CD4-positive, alpha-beta T cell treated with Interleukin-15 for 4 hours (primary cell): Measurements from ENCODE around the gene ZNF362.
"Not testable (repeated sequence)": the region's sequence is repeated elsewhere in the genome, so short reads cannot be mapped to it uniquely, and the experiment has no call there.

Experiments
- DNase-seq: peaks from one replicate; pipeline ENCODE4 v3.0.0-alpha.2; 2020; ENCODE audit warnings: low spot score

The ZNF362 gene

GRCh38 chr1:33287317-33287716, 31.0 kb downstream of the ZNF362 start:
- DNase-seq: no peak

DNA sequence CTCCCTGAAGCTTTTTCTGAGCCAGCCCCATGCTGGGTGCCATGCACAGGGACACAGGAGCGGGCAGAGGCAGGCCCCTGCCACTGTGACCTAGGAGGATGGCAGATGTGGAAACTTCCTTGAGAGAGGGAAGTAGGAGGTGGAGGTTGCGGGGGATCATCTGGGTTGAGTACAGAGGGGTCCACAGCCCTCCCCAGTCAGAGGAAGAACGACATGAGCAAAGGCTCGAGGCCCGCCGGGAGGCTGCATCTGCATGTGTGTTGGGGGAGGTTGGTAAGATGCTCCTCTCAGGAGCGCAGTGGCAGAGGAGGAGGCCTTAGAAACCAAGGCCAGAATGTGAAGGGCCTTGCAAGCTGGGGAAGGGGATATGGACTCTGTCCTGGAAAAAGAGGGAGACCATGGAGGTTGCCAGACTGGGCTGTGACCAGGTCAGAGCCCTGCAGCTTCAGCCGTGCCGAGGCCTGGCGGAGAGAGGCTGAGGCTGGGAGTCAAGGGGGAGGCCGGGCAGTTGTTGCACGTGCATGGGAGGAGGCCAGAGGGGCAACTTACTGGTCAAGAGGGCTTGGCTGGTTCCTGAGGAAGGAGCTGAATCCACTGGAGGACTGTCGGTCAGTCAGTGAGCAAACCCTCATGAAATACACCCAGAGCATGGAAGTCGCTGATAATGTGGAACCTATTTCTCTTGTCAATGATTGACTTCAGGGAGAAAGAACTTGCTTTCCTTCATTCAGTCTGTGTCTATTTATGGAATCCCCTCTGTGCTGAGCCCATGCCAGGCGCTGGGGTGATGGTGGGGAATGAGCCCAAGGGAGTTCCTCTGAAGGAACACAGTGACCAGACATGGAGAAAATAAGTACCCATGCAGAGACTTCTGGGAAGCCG, 32.9 kb downstream of the ZNF362 start:
- DNase-seq: no peak

- DNase-seq: no peak
Observed at GRCh38 chr1:33289858-33290154, 33.5 kb downstream of the ZNF362 start.

- DNase-seq: not testable (repeated sequence)
Observed at GRCh38 chr1:33290615-33291014, 34.3 kb downstream of the ZNF362 start.

- DNase-seq: no peak
Observed at GRCh38 chr1:33292726-33293340, 36.5 kb downstream of the ZNF362 start.

GRCh38 chr1:33294071-33295010, 38.0 kb downstream of the ZNF362 start:
- DNase-seq: no peak

DNA sequence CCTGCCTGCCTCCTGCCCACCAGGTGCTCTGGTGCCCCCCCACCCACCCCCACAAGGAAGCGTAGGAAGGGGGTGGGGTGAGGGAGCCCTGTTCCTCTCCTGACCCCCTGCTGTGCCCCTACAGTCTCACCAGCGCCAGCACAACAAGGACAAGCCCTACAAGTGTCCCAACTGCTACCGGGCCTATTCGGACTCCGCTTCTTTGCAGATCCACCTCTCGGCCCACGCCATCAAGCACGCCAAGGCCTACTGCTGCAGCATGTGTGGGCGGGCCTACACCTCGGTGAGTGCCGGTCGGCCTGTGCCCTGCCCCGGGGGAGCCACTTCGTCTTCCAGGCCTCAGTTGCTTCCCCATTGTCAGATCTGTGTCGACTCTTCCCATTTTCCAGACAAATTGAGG, 38.7 kb downstream of the ZNF362 start:
- no peak for DNase-seq

DNA sequence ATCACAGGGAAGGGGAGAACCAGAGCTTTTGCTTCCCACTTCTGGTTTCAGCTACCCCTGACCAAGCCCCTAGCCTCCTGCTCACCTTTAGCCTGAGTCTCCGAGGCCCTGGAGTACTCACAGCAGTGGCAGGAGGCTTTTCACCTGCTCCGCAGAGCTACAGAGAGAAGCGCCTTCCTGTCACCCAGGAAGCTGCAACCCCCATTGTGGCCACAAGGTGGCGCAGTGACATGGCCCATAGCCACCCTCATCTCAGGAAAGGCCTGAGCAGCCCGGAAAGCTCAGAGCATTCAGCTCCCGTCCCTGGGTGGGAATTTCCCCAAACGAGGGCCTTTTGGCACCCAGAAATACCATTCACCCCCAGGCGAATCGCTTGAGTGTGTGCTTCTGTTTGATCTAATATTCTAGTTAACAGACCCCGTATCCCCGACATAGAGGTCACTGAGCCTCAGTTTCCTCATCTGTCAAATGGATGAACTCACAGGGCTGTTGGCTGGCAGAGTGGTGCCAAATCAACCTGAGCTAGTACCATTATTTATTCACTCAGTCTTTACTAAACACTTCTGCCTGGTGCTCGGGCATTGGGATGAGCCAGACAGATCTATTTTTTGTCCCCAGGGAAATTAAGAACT, 39.3 kb downstream of the ZNF362 start:
- peak; percentile 87 for DNase-seq

DNA sequence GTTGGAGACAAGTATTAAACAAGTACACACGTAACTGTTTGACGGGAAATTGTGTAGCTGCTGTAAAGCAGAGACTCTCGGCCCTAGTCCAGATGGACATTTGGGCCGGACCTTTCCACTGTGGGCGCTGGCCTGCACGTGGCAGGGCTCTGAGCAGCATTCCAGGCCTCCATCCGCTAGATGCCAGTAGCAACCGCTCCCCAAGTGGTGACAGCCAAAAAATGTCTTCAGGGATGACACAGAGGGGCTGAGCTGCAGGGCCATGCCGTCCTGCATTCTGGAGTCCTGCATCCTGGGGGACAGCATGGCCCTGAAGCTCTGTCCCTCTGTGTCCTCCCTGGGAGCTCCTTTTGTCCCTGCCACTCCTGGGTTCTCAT, 39.8 kb downstream of the ZNF362 start:
- DNase-seq: no peak

GRCh38 chr1:33296824-33297223, 40.5 kb downstream of the ZNF362 start:
- no peak for DNase-seq

GRCh38 chr1:33297911-33298622, 41.8 kb downstream of the ZNF362 start:
- DNase-seq: no peak

DNA sequence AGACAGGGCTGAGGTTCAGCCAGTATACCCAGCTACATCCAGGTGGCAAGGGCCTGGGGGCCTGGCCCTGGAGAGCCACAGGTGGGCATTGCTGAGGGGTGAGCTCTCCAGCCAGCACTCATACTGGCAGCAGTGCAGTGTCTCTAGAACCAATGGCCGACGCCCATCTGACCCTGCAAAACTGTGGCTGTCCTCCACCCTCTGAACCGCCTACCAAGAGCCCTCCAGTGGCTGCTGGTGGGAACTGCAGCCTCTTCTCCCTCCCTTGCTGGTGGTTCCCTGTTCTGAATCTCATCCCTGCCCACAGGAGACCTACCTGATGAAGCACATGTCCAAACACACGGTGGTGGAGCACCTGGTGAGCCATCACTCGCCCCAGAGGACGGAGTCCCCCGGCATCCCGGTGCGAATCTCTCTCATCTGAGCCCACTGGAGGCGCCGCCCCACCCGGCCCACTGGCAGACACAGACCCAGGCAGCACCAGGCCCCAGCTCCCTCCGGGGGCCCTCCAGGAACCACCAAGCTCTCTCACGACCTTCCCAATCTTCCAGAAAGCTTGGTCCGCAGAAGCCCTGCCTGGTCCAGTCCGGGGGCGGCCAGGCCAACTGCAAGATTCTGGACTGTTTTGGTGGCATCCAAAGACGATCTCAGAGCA, 42.5 kb downstream of the ZNF362 start:
- peak; percentile 52 for DNase-seq

DNA sequence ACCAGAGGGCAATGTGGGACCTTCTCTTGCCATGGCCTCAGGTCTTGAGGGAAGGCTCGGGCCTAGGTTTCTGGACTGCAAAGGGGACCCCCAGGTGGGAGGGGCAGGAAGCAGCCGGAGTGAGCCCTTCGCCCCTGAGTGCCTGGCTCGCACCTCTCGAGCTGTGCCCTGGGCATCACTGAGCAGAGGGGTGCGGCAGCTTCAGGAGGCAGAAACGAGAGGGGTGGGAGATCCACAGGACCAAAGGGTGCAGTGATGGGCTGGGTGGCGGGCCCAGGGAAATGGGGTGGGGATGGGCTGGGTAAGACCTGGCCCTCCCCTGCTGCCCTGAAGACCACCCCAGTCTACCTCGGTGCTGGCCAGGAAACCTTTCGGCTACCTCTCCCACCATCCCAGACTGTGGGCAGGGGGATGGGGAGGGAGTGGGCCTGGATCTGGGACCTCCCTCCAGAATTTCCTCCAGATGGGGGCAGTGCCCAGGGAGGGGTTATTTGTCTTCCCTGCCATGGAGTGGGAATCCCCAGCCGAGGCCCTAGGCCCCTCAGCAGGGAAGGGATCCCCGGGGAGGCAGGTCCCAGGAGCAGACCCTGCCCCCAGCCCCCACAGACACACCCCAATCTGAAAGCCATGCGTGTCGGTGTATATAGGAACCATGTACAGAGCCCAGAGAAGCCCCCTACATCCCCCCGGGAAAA, 43.3 kb downstream of the ZNF362 start:
- DNase-seq: no peak

- no peak for DNase-seq
Observed at GRCh38 chr1:33300673-33301072, 44.4 kb downstream of the ZNF362 start.

GRCh38 chr1:33301273-33301984, 45.1 kb downstream of the ZNF362 start:
- no peak for DNase-seq

DNA sequence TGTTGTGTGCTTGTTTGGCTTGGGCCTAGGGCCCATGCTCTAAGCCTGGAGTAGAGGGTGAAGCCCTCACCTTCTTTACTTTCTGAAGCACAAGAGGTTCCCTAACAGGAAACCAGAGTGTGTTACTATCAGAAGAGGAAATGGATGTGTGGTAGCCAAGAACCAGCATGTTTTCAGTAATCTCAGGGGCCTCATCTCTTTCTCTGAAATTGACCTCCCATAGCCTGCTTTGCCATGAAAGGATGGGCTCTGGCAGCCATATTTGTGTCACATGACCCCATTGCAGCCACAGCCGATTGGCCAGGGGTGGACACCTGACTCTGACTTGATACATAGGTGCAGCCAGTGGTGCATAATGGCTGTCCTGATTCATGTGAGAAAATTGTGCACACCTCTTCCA, 46.0 kb downstream of the ZNF362 start:
- DNase-seq: no peak

DNA sequence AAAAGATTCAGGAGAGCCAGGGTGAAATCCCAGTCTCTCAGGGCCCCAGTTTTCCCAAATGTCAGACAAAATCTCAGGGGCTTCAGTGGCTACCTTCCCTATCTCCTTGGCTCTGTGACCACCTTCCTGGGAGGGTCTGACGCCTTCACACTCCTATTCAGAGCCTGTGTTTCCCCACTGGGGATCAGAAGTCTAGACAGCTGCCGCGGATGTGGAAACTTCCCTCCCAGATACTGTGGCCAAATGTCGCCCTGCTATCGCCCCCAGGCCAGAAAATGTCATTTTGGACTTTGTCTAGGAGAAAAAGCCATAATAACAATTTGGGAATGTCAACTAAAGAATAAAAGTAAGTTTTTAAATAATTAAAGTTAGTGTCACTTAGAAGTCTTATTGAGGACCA, 48.7 kb downstream of the ZNF362 start:
- no peak for DNase-seq

DNA sequence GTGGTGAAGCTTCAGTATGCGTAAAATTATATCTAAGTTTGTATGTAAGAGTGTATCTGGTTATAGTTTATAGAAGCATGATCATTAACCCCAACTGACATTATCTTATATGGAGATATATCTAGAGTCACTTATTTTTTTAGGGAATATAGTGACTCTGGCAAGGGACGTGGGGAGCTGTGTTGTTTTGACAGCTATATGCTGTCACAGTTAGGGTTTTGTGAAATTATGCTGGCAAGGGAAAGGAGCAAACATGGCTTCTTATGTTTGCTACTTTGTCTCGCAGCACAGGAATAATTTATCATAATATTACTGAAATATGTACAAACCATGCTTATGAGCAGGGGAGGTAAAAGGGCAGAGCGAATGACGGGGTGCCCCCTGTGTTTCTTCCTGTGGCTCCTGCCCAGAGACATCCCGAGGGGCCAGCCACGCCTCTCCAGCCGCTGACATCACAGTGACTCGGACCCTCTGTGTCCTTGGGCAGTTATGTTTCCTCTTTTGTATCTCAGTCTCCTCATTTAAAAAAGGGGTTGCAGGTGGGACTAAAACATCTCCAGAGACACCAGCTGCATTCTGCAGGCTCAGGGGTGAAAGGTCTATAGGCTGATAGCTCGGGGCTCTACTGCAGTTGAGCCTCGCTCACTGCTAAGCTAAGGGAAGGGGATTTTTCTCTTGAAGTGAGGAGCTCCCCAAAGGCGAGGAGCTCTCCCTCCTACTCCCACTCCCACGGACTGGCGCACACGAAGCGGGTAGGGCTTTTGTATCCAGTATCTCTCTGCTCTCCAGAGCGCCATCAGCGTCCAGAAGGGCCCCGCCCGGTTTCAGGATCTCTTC, 49.7 kb downstream of the ZNF362 start:
- no peak for DNase-seq
